Stomach (tissue), 9 donors: ENCODE results near the gene DYTN. TPM values are rescaled to one million over a fixed set of nuclear protein-coding genes. Genes with fewer than 3 reads are reported as not detected.

Source experiments
- DNase-seq, 2 donors: peaks; one replicate each; pipeline versions ENCODE4 v3.0.0 to v3.0.0-alpha.2; 2013 to 2019
- H3K27ac ChIP-seq, 5 donors: fragments of 200-600 bp in 4 of 5; sonication (generic) in 4 of 5; one replicate each; pipeline ENCODE4 v1.5.1; 2013 to 2019; ENCODE audit warnings: mild to moderate bottlenecking in 1 of 5, moderate library complexity in 1 of 5
- H3K27me3 ChIP-seq, 3 donors: fragments of 200-600 bp; sonication (generic); one replicate each; pipeline ENCODE4 v1.5.1; 2017 to 2019; ENCODE audit warnings: mixed run types in 1 of 3
- H3K36me3 ChIP-seq, 4 donors: fragments of 200-600 bp; sonication (generic); 1 replicate in 3 of 4; 2 replicates in 1 of 4; pipeline ENCODE4 v1.5.1; 2016 to 2019
- H3K4me1 ChIP-seq, 4 donors: fragments of 200-600 bp; sonication (generic); one replicate each; pipeline ENCODE4 v1.5.1; 2016 to 2019
- H3K4me3 ChIP-seq, 4 donors: fragments of 200-600 bp; sonication (generic) in 3 of 4; one replicate each; pipeline ENCODE4 v1.5.1; 2016 to 2019; ENCODE audit warnings: mild to moderate bottlenecking in 1 of 4
- H3K9me3 ChIP-seq, 4 donors: fragments of 200-600 bp; sonication (generic); one replicate each; pipeline ENCODE4 v1.5.1; 2016 to 2019
- EP300 ChIP-seq: sonication (generic); formaldehyde crosslinking; IDR thresholded peaks from one replicate; pipeline ENCODE4 v1.6.1; 2017; ENCODE audit warnings: antibody characterized with exemption
- POLR2A ChIP-seq, 4 donors: fragments of 450-650 bp; IDR thresholded peaks; one replicate each; pipeline ENCODE4 v1.6.1; 2016; ENCODE audit warnings: antibody characterized with exemption in 4 of 4, control low read depth in 2 of 4, mild to moderate bottlenecking in 1 of 4, moderate library complexity in 1 of 4
- POLR2AphosphoS5 ChIP-seq, 3 donors: sonication (generic); formaldehyde crosslinking; IDR thresholded peaks; one replicate each; pipeline ENCODE4 v1.6.1; 2016; ENCODE audit warnings: antibody characterized with exemption in 3 of 3
- WGBS, 5 donors: extraction: QIAGEN DNeasy Blood & Tissue Kit in 3 of 5; methylation state at CpG; one replicate each; pipeline versions ENCODE4 v1.1.5 to v1.1.7; 2013 to 2018; 5-methylcytosine and 5-hydroxymethylcytosine counted together
- intact Hi-C: fragments of 100-400 bp; cut with DNase I; formaldehyde crosslinking; loops from one replicate; pipeline ENCODE4 v1.15.1; 2023; ENCODE audit warnings: low total_unique reads
- polyA plus RNA-seq, 3 donors: library from polyadenylated mRNA; stranded (reverse); fragments of 200-250 nt; gene quantifications; one replicate each; pipeline ENCODE4 v1.2.3, GENCODE V29; 2013
- total RNA-seq, 5 donors: library from RNA; depleted of rRNA; stranded (reverse); fragments of >200 nt; gene quantifications; one replicate each; pipeline versions ENCODE4 v1.1.0 to v1.2.3, GENCODE V29; 2014 to 2016
- TF ChIP-seq, protein P1 (sequence below), 7 experiments: fragments of 450-650 bp in 4 of 7; fragments of 200-600 bp in 3 of 7; sonication (generic) in 3 of 7; IDR thresholded peaks; one replicate each; pipeline ENCODE4 v1.5.1; 2016 to 2019; ENCODE audit warnings: antibody characterized with exemption in 7 of 7, control low read depth in 2 of 7, mild to moderate bottlenecking in 1 of 7
- donor health status: healthy with polysubstance abuse.
- donor health status: Bipolar disorder and iron deficiency.
- donor health status: healthy.

Gene DYTN
- total and polyA plus RNA-seq, 8 donors = not detected

DNA sequence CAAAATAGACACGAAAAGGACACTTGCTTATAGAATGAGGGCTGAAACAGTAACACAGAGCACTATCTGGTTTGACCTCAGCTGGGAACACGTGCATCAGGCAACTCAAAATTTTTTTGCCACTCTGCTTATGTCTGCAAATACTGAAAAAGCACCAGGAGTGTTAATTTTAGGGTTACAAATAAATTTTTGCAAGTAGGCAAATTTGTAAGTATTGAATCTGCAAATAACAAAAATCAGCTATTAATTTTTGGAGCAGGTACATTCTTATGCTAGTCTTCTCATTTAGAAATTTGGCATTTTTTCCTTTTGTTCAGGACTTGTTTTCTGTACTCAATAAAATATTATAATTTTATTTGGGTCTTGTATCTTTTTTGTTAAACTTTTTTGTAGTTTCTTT lies 29.7 kb downstream of the DYTN start:
- no peak for TF ChIP-seq POLR2AphosphoS5 (IDR thresholded peaks at IDR 0.05)
- TF ChIP-seq, protein P1, sequence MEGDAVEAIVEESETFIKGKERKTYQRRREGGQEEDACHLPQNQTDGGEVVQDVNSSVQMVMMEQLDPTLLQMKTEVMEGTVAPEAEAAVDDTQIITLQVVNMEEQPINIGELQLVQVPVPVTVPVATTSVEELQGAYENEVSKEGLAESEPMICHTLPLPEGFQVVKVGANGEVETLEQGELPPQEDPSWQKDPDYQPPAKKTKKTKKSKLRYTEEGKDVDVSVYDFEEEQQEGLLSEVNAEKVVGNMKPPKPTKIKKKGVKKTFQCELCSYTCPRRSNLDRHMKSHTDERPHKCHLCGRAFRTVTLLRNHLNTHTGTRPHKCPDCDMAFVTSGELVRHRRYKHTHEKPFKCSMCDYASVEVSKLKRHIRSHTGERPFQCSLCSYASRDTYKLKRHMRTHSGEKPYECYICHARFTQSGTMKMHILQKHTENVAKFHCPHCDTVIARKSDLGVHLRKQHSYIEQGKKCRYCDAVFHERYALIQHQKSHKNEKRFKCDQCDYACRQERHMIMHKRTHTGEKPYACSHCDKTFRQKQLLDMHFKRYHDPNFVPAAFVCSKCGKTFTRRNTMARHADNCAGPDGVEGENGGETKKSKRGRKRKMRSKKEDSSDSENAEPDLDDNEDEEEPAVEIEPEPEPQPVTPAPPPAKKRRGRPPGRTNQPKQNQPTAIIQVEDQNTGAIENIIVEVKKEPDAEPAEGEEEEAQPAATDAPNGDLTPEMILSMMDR (IDR thresholded peaks at IDR 0.05) = no peak
- TF ChIP-seq POLR2A (IDR thresholded peaks at IDR 0.05) = no peak
- intact Hi-C loops = no loop called here
- 48 to 68% (median 52%) methylated on average over 2 of the region's 2 CpGs for WGBS, 5 donors
- H3K36me3 ChIP-seq = no peaks in the 10 kb centered on the region
- H3K27ac ChIP-seq = no peak overlapping the region
- no peak for DNase-seq
- no peaks in the 10 kb centered on the region for H3K27me3 ChIP-seq
- no peaks in the 10 kb centered on the region for H3K9me3 ChIP-seq
- no peaks in the 10 kb centered on the region for H3K4me1 ChIP-seq
- H3K4me3 ChIP-seq = no peak overlapping the region

DNA sequence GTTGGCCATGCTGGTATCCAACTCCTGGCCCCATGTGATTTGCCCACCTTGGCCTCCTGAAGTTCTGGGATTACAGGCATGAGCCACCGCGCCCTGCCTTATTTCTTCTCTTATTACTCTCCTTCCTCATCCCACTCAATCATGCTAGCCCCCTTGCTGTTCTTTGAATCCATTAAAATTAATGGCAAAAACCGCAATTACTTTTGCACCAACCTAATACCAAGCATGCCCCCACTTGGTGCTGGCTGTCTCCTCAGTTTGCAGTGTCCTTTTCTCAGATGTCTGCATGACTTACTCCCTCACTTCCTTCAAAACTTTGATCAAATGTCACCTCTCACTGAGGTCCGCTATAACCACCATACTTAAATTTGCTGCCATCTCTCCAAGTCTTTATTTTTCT lies 34.6 kb downstream of the DYTN start:
- Histone ChIP-seq H3K36me3 (no peaks in the 10 kb centered on the region), H3K4me1 (no peaks in the 10 kb centered on the region), H3K4me3 (no peak overlapping the region), H3K27ac (no peak overlapping the region), H3K9me3 (no peaks in the 10 kb centered on the region), H3K27me3 (no peaks in the 10 kb centered on the region)
- 88 to 92% (median 88%) methylated on average over 4 of the region's 4 CpGs for WGBS, 5 donors
- no peak for DNase-seq
- TF ChIP-seq POLR2A (IDR thresholded peaks at IDR 0.05) = no peak
- no peak for TF ChIP-seq EP300
- no peak for TF ChIP-seq POLR2AphosphoS5 (IDR thresholded peaks at IDR 0.05)
- TF ChIP-seq, protein P1 (IDR thresholded peaks at IDR 0.05) = no peak
- intact Hi-C loops = no loop called here

DNA sequence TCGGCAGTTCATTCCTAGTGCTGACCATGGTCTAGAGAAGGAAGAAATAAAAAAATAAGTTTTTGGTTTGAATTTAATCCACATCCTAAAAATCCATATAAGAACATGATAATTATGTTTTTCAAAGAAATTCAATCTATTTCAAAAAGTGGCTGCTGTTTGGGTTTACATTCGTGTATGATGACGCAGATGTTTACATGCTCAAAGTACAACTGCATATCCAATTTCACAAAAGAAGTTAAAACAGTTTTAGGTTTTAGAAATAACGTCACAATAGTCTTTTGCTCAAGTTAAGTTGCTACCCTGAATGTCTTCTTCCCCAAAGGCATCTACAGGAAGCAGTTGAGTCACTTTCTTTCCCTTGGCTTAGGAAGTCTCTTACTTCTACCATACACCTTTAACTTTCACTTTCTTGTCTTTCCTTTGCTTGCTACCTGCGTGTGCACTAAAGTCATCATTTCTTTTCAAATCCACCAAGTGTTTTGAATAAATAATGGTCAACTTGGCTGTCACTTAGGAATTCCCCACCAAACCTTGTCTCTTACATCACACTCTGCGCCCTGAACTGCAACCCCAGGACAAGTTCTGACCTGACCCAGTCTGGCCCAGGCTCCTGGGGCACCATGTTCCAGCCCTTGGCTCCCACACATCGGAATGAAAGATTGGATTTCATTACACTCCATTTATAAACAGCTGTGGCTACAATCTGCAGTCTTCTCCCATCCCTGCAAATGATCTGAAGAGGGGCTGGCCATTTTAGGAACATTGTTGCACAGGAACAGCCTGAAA lies 47.5 kb downstream of the DYTN start:
- no peak for DNase-seq
- Histone ChIP-seq H3K9me3 (no peaks in the 10 kb centered on the region), H3K4me3 (no peak overlapping the region), H3K27ac (no peak overlapping the region), H3K4me1 (no peaks in the 10 kb centered on the region), H3K27me3 (peaks cover 0 to 14% (median 3%) of the 10 kb centered on the region in 3 donors), H3K36me3 (no peaks in the 10 kb centered on the region)
- WGBS, 5 donors = 64 to 77% (median 72%) methylated on average over 7 of the region's 7 CpGs
- intact Hi-C loops = no loop called here
- TF ChIP-seq POLR2AphosphoS5 (IDR thresholded peaks at IDR 0.05) (no peak), EP300 (no peak), POLR2A (IDR thresholded peaks at IDR 0.05) (no peak)
- TF ChIP-seq, protein P1 (IDR thresholded peaks at IDR 0.05) = no peak

DNA sequence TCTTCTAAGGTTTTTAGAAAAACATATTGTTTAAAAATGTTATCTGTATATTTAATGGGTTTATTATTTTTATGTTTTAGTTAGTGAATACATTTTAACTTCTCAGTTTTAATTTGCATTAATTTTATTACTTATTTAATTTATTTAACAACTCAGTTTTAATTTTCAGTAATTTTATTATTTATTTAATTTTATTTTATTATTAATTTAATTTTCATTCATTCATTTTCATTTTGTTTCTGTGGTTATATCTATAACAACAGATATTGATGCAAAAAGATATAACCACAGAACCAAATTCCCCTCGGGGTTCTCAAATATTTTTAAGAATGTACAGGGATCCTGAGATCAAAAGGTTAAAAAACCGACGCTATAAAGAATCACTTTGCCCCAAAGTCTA lies 52.9 kb downstream of the DYTN start:
- TF ChIP-seq POLR2AphosphoS5 (IDR thresholded peaks at IDR 0.05) = no peak
- no peak for TF ChIP-seq POLR2A (IDR thresholded peaks at IDR 0.05)
- TF ChIP-seq, protein P1 (IDR thresholded peaks at IDR 0.05) = no peak
- TF ChIP-seq EP300 = no peak
- Histone ChIP-seq H3K27me3 (peaks cover 0 to 9% (median 0%) of the 10 kb centered on the region in 3 donors), H3K27ac (no peak overlapping the region), H3K36me3 (no peaks in the 10 kb centered on the region), H3K4me1 (no peaks in the 10 kb centered on the region), H3K4me3 (no peak overlapping the region), H3K9me3 (no peaks in the 10 kb centered on the region)
- DNase-seq = no peak
- intact Hi-C loops = no loop called here
- 72 to 83% (median 78%) methylated on average over 3 of the region's 3 CpGs for WGBS, 5 donors
